ENCODE results near the gene ANXA11. TPM values are rescaled to one million over a fixed set of nuclear protein-coding genes. Genes with fewer than 3 reads are reported as not detected.

ANXA11 gene
- total RNA-seq = 203 and 206 TPM in 2 replicates

GRCh38 chr10:80205477-80206276 lies at the start of gene ANXA11:
Gene ANXA11 (minus strand): TSS chr10:80205537. CDS start chr10:80172861, 32,676 bp downstream.

DNA sequence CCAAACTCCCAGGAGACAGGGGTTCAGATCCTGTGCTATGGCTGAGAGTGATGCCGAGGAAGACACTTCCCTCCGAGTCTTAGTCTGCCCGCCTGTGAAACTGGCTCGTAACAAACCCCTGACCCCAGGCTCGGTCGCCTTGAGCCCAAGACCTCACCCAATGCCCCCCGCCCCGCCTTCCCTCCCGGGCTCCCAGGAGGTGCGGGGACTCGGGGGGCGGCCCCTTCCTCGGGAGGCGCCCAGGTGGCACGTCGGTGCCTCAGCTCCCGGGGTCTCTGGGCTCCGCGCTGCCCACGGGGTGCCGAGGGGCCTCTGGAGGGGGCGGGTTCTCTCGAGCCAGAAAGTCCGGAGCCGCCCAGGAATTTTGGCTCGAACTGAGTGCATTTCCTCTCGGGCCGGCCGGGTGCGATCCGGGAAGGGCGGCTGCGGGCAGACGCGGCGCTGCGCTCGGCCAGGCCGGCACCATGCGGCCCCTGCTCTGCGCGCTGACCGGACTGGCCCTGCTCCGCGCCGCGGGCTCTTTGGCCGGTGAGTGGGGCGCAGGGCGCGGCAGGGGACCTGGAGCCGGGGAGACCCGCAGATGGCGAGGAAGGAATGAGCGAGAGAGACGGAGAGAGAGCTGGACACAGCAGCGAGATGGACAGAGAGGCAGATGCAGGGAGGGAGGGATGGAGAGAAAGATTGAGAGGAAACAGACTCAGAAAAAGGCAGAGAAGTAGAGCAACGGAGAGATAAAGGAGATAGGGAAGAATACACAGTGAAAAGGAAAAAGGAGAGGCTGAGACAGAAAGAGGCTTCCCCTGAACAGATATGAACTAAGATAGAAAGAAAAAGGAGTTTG lies 72.8 kb downstream of the ANXA11 start, which contains the start of gene PLAC9:
PLAC9 (plus strand) TSS at position 432 of the 841 bp plus-strand sequence; CDS start at position 465, 33 bp downstream.

Other genes with a start within 250 kb of the ANXA11 start
- 10.1 and 14.0 TPM in 2 replicates for gene TMEM254, start 126.9 kb downstream of the ANXA11 start, total RNA-seq
- gene PLAC9, start 72.8 kb downstream of the ANXA11 start, total RNA-seq = 16.6 and 23.6 TPM in 2 replicates
- gene MAT1A, start 84.1 kb upstream of the ANXA11 start, total RNA-seq = not detected in 2 replicates
- gene DYDC1, start 151.2 kb upstream of the ANXA11 start, total RNA-seq = not detected in 2 replicates
- gene DYDC2, start 151.2 kb upstream of the ANXA11 start, total RNA-seq = not detected in 2 replicates
- 16.4 and 23.7 TPM in 2 replicates for gene PRXL2A, start 203.0 kb upstream of the ANXA11 start, total RNA-seq
- gene TSPAN14, start 248.8 kb upstream of the ANXA11 start, total RNA-seq = 28.6 and 34.5 TPM in 2 replicates